Colonic mucosa (tissue), 4 donors: Measurements from ENCODE around the gene KDM4F. TPM values are rescaled to one million over a fixed set of nuclear protein-coding genes. Genes with fewer than 3 reads are reported as not detected.
"Not testable (repeated sequence)": the region's sequence is repeated elsewhere in the genome, so short reads cannot be mapped to it uniquely, and the experiment has no call there.

ENCODE experiments used
- DNase-seq: peaks from one replicate; pipeline ENCODE4 v3.0.0-alpha.2; 2020
- H3K27ac ChIP-seq: fragments of 200-600 bp; one replicate; pipeline ENCODE4 v1.8.0; 2021
- H3K27me3 ChIP-seq: fragments of 200-600 bp; one replicate; pipeline ENCODE4 v1.8.0; 2021
- H3K36me3 ChIP-seq: fragments of 200-600 bp; one replicate; pipeline ENCODE4 v1.8.0; 2021
- H3K4me1 ChIP-seq: fragments of 200-600 bp; one replicate; pipeline ENCODE4 v1.8.0; 2021; ENCODE audit warnings: mild to moderate bottlenecking
- H3K4me3 ChIP-seq: fragments of 200-600 bp; one replicate; pipeline ENCODE4 v1.8.0; 2021
- H3K9ac ChIP-seq, 2 donors: one replicate each; pipeline ENCODE4 v1.7.0; 2013; ENCODE audit warnings: control low read depth in 2 of 2, low read depth in 2 of 2, low read length in 2 of 2
- H3K9me3 ChIP-seq: fragments of 200-600 bp; one replicate; pipeline ENCODE4 v1.8.0; 2021
- CTCF ChIP-seq: fragments of 200-600 bp; IDR thresholded peaks from one replicate; pipeline ENCODE4 v1.8.0; 2022; ENCODE audit warnings: antibody characterized with exemption, mild to moderate bottlenecking
- intact Hi-C: fragments of 100-400 bp; cut with DNase I; formaldehyde crosslinking; loops from one replicate; pipeline ENCODE4 v1.14.1; 2022
- total RNA-seq, 2 donors: library from RNA; stranded (reverse); fragmentation: NEBNext Ultra II Directional in 1 of 2; extraction: Animal tissue kit (Norgen Biotek cat#: 25700) in 1 of 2; gene quantifications; one replicate each; pipeline ENCODE4 v1.2.1, GENCODE V29; 2021
- donor health status: healthy.
- donor health status: DM: no; HTN: no; CAD: no.
- donor health status: DM: no; HTN: no; CAD: no.

Gene KDM4F
- not detected for total RNA-seq

- H3K4me3 ChIP-seq, H3K27ac ChIP-seq, H3K9ac ChIP-seq, H3K27me3 ChIP-seq, intact Hi-C loops, H3K36me3 ChIP-seq, H3K4me1 ChIP-seq, H3K9me3 ChIP-seq, DNase-seq: not testable (repeated sequence)
Measured at GRCh38 chr11:95049122-95049521, at the start of gene KDM4F. Gene KDM4F (plus strand): TSS chr11:95049422.

DNA sequence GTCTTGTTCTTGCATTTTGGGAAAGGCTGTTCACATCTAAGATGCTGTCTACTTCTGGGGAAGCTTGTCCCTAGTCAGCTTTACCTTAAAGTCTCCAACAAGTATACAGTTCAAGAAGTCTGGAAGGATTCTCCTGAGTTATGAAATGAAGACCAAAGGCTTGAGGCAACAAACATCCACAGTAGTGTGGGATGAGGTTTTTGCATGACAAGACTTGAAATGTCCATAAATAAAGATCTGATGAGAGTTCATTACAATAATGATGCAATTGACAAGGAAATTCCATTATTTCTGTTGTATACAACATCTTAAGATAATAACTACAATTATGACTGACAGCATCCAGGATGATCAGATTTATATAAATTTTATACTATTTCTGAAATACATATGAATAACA, 45.5 kb upstream of the KDM4F start:
- intact Hi-C loops: no loop called here
- Histone ChIP-seq H3K36me3 (no peaks in the 10 kb centered on the region), H3K9ac (no peak overlapping the region), H3K9me3 (no peaks in the 10 kb centered on the region), H3K27me3 (no peaks in the 10 kb centered on the region), H3K27ac (no peak overlapping the region), H3K4me3 (no peak overlapping the region), H3K4me1 (no peaks in the 10 kb centered on the region)
- TF ChIP-seq CTCF: no peak
- no peak for DNase-seq

- intact Hi-C loops: no loop called here
- no peak overlapping the region for H3K9ac ChIP-seq
- no peaks in the 10 kb centered on the region for H3K4me1 ChIP-seq
- TF ChIP-seq CTCF: no peak
- no peak overlapping the region for H3K27ac ChIP-seq
- no peaks in the 10 kb centered on the region for H3K9me3 ChIP-seq
- no peaks in the 10 kb centered on the region for H3K27me3 ChIP-seq
- no peak for DNase-seq
- no peaks in the 10 kb centered on the region for H3K36me3 ChIP-seq
- H3K4me3 ChIP-seq: no peak overlapping the region
Measured at GRCh38 chr11:95005642-95006041, 43.6 kb upstream of the KDM4F start.

- no peak for TF ChIP-seq CTCF
- no peaks in the 10 kb centered on the region for H3K36me3 ChIP-seq
- H3K9ac ChIP-seq: no peak overlapping the region
- no peaks in the 10 kb centered on the region for H3K9me3 ChIP-seq
- H3K4me1 ChIP-seq: no peaks in the 10 kb centered on the region
- intact Hi-C loops: no loop called here
- H3K4me3 ChIP-seq: no peak overlapping the region
- no peak for DNase-seq
- H3K27ac ChIP-seq: no peak overlapping the region
- no peaks in the 10 kb centered on the region for H3K27me3 ChIP-seq
Measured at GRCh38 chr11:95011376-95011775, 37.8 kb upstream of the KDM4F start.

DNA sequence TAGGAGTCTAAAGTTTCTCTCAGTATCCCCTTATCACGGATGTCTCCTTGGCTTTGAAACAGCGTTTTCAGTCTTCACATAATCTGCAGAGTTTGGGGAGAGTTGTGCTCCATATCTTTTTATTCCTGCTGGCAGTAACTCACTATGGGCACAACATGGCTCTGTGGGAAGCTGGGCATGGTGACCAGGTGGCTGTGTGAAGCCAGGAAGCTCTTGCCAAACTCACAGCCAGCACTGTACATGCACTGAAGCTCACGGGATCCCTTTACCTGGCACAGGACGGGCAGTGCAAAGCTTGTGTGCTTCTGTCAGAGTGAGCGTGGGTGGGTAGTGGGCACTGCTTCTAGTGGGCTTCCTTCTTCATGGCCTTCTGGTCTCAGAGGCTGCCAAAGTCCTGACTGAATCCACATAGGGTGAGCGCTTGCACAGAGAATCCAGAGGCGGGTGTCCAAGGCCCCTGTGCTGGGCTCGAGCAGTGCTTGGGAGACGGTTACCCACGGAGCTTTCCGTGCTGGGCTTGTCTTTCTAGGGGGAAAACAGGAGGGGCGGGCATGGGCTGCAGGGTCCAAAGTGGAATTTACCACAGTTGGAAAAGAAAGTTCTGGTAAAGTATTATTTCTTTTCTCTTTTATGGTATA, 34.9 kb upstream of the KDM4F start:
- H3K9ac ChIP-seq: no peak overlapping the region
- no peak overlapping the region for H3K4me3 ChIP-seq
- no peak for DNase-seq
- TF ChIP-seq CTCF: no peak
- no peaks in the 10 kb centered on the region for H3K27me3 ChIP-seq
- H3K4me1 ChIP-seq: no peaks in the 10 kb centered on the region
- intact Hi-C loops: no loop called here
- no peak overlapping the region for H3K27ac ChIP-seq
- no peaks in the 10 kb centered on the region for H3K9me3 ChIP-seq
- no peaks in the 10 kb centered on the region for H3K36me3 ChIP-seq

GRCh38 chr11:95016139-95016538, 33.1 kb upstream of the KDM4F start:
- no peak for TF ChIP-seq CTCF
- Histone ChIP-seq H3K9me3 (no peaks in the 10 kb centered on the region), H3K27me3 (no peaks in the 10 kb centered on the region), H3K4me3 (no peak overlapping the region), H3K36me3 (no peaks in the 10 kb centered on the region), H3K9ac (no peak overlapping the region), H3K27ac (no peak overlapping the region), H3K4me1 (no peaks in the 10 kb centered on the region)
- intact Hi-C loops: no loop called here
- DNase-seq: no peak

DNA sequence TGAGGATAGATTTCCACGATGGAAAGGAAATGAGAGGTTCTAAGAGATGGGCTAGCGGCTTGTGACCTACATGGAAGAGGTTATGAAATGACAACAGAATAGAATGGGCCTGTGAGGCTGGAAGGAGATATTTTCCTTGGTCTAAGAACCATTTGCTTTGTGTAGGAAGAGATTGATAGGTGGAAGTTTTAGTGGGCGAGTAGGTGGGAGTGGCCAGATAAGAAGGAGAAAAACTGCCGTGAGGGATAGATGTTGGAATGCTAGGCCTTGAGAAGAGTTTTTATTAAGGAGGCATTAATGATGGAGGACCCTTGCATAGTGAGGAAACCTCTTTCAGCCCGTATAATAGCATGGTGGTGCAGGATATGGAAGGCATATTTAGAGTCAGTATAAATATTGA, 27.8 kb upstream of the KDM4F start:
- DNase-seq, H3K9ac ChIP-seq, H3K27ac ChIP-seq, H3K4me3 ChIP-seq, H3K4me1 ChIP-seq, intact Hi-C loops, H3K27me3 ChIP-seq, H3K9me3 ChIP-seq, H3K36me3 ChIP-seq: not testable (repeated sequence)
